HG03060 (cell line): Measurements from ENCODE around the gene ZNF71.
"Not testable (repeated sequence)": the region's sequence is repeated elsewhere in the genome, so short reads cannot be mapped to it uniquely, and the experiment has no call there.

Experiments
- ATAC-seq: cut with Tn5 transposase; IDR thresholded peaks from one replicate; pipeline ENCODE4 v1.9.1; 2021; ENCODE audit warnings: low read depth, moderate number of reproducible peaks; ENCODE audit not compliant: unreplicated experiment

ZNF71 gene

GRCh38 chr19:56619121-56619520 is 24.0 kb downstream of the ZNF71 start:
- no peak for ATAC-seq

DNA sequence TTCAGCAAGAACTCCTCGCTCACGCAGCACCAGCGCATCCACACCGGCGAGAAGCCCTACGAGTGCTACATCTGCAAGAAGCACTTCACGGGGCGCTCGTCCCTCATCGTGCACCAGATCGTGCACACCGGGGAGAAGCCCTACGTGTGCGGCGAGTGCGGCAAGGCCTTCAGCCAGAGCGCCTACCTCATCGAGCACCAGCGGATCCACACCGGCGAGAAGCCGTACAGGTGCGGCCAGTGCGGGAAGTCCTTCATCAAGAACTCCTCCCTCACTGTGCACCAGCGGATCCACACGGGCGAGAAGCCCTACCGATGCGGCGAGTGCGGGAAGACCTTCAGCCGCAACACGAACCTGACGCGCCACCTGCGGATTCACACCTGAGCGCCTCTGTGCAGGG is 27.3 kb downstream of the ZNF71 start:
- no peak for ATAC-seq

DNA sequence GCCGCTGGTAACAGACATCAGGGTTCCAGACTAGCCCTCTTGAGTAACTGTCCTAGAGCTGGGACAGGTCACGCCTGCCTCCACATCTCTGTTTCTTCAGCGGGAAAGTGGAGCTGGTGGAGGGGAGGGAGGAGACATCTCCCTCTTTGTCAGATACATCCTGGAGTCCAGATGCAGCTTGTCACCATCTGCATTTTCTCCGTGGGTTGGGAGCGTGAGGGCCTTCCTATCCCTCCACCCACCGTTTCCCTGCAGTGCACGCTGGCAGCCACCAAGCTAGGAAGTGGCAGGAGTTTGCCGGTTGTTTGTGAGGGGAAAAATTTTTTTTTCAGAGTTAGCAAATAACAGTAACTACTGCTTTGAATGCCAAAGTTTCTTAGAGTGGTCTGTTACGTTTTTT is 27.9 kb downstream of the ZNF71 start:
- no peak for ATAC-seq

- ATAC-seq = no peak
Observed at GRCh38 chr19:56625708-56626107, 30.6 kb downstream of the ZNF71 start.

- no peak for ATAC-seq
Observed at GRCh38 chr19:56633021-56633420, 37.9 kb downstream of the ZNF71 start.

DNA sequence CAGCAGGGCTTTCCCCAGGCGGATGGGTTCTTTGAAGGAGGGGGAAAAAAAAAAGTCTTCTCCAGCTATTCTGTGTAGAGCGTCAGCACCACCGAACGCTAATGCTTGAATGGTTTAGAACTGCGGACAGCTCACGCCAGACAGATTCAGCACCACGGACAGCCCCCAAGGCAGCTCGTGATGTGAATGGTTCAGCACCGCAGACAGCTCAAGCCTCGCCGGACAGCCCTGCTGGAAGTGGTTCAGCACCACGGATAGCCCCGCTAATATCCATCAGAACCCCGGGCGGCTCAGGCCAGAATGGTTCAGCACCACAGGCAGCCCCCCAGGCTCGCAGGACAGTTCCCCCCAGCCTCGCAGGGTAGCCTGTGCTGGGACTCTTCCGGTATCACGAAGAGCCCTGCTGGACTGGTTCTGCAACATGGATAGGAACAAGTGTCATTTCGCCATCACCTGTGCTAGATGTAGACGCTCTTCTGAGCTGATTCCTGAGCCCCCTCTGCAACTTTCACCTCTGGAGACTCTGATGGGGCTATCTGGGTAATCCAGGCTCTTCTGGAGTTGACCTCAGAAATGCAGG is 43.0 kb downstream of the ZNF71 start:
- ATAC-seq = no peak

GRCh38 chr19:56639217-56639616 is 44.1 kb downstream of the ZNF71 start:
- no peak for ATAC-seq

- no peak for ATAC-seq
Observed at GRCh38 chr19:56642711-56643459, 47.8 kb downstream of the ZNF71 start, which contains the start of gene SMIM17. Gene SMIM17 (plus strand): TSS chr19:56643159. CDS start chr19:56645668, 2,509 bp downstream.

- no peak for ATAC-seq
Observed at GRCh38 chr19:56643460-56643955, 48.4 kb downstream of the ZNF71 start.

- no peak for ATAC-seq
Observed at GRCh38 chr19:56654151-56654550, 59.0 kb downstream of the ZNF71 start.

DNA sequence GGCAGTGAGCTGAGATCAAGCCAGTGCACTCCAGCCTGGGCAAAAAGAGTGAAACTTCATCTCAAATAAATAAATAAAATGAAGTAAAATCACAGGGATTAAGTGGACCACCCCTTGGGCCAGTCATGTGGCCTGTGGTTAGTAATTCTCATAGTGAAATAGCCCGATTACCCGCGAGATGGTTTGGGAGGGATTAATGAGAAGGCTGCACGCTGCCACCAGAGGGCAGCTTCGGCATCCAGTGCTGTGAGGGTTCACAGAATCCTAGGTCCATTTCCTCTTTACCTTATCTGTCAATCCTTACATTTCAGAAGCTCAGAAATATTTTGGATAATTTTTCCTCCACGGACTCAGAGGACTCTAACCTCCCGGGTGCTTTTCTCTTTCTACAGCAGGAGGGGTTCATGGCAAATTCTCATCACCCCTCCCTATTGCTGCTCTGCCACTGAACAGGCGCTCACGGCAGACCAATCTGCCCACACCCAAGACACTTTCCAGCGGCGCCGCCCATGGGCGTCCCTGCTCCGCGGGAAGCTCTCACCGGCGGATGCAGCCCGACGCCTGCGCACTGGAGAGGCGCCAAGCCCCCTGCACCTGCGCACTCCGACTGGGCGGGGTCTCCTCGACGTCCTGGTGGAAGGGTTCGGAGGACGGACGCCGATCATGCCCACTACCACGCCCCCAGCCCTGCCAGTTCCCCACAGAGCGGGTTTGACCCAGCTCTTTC is 65.4 kb downstream of the ZNF71 start:
- ATAC-seq = no peak

DNA sequence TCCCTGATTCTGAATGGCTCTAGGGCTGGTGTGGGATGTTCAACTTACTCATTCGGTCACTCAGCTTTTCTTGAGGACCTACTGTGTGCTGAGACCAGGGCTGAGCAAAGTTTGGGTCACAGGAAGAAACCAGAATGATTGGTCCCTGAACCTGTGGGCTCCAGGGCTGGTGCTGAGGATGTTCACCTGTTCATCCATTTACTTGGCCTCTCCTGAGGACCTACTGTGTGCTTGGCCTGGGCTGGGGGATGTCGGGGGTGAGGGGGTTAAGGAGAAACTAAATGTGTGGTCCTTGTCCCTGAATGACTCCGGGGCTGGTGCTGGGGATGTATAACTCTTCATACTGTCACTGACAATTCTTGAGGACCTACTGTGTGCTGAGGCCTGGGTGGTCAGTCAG is 66.1 kb downstream of the ZNF71 start:
- ATAC-seq = no peak

DNA sequence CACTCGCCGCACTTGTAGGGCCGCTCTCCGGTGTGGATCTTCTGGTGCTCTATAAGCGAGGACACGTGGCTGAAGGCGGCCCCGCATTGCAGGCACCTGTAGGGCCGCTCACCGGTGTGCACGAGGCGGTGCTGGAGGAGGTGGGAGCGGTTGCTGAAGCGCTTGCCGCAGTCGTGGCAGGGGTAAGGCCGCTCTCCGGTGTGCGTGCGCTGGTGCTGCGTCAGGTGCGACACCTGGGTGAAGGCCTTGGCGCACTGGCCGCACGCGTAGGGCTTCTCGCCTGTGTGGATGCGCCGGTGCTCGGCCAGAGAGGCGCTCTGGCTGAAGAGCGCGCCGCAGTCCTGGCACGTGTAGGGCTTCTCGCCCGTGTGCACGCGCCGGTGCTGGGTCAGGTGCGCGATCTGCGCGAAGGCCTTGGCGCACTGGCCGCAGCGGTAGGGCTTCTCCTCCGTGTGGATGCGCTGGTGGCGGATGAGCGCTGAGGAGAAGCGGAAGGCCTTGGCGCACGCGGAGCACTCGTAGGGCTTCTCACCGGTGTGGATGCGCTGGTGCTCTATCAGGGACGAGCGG is 68.9 kb downstream of the ZNF71 start:
- ATAC-seq = no peak

GRCh38 chr19:56664511-56664910 is 69.4 kb downstream of the ZNF71 start:
- ATAC-seq = no peak

DNA sequence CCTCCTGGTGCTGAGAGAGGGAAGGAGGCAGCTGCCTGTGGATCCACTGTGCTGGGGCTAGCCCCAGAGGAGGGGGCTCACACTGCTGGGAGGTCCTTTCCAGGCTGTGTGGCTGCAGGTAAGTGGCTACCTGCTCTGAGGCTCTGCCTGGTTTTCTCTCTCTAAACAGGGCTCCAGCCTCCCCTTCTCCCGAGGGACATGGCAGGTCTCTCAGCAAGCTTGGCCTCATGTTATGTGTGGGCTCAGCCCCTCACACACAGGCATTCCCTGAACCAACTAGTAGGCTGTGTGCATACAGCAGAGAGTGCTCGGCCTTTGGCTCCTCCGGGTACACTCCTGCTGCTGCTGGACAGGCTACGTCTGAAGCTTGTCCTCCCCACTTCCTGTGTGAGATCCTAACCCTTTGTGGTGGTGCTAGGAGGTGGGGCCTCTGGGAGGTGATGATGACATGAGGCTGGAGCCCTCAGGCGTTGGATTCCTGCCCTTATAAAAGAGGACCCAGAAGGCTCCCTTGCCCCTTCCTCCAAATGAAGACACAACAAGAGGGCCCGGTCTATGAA is 72.3 kb downstream of the ZNF71 start:
- ATAC-seq = no peak

DNA sequence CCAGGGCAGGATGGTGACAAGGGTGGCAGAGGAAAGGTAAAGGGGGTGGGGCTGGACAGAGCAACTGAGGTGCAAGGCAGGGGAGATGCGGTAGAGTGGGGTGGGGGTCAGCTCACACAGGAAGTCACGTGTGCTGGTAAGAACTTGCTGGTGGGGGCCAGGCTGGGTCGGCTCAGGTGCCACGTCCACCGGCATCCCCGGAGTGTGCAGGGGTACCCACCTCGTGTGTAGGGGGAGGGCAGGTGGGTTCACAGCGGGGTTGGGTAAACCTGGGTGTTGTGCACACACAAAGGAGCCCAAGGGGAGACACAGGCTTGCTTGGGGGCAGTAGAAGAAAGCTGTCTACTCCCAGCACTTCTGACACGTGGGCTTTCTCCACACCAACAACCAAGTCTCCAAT is 73.6 kb downstream of the ZNF71 start:
- no peak for ATAC-seq

DNA sequence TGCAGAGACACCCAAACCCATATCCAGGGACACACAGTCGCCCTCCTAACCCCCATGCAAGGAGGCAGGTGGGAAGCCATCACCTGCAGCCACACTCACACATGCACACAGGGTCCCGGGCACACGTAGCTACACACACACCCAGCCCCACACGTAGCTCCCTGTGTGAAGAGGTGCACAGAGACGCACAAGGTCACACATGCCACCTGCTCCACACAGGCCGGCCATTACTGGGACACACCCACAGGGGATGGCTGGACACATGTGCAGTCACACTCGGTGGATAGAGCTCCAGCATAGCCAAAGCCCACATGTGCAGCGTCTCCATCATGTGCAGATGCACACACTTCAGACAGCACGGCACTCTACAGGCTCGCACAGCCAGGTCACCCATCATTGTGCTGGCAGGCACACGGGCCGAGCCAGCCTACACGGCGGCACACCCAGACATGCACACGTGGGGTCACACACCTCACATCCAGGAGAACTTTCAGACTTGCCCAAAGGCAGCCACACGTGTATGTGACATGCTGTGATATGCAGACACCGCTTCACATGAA is 75.4 kb downstream of the ZNF71 start:
- no peak for ATAC-seq

GRCh38 chr19:56670961-56671612 is 76.0 kb downstream of the ZNF71 start:
- no peak for ATAC-seq

GRCh38 chr19:56671613-56671994 is 76.5 kb downstream of the ZNF71 start, which contains the start of gene ZNF835:
Gene ZNF835 (minus strand): TSS chr19:56671757. CDS start chr19:56665198, 6,559 bp downstream.
- ATAC-seq = no peak

DNA sequence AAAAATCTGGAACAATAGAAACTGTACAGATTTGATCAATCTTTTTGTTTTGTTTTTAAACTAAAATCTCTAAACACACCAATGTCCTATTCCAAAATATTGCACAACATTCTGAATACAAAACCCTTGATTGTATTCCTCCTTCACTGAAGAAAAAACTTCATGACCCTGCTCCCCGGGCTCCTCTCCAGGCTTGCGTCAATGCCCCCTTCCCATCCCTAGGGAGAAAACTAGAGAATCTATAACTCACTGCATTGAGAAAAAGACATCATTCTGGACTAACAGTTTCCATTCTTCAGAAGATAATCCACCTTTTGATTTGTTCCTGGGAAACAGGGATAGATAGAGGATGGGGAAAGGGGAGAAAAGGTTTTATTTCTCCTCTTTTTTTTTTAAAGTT is 77.5 kb downstream of the ZNF71 start:
- ATAC-seq = not testable (repeated sequence)
